NCI-H82 treated with DMSO at 0.1 percent for 48 hours (cell line): ENCODE results near the gene LIMS3.
"Not testable (repeated sequence)": the region's sequence is repeated elsewhere in the genome, so short reads cannot be mapped to it uniquely, and the experiment has no call there.

Source experiments
- DNase-seq: peaks from one replicate; lab custom pipeline; 2025; ENCODE audit not compliant: unreplicated experiment; lab: John Stamatoyannopoulos, UW

LIMS3 gene

GRCh38 chr2:109898462-109899336 is at the start of gene LIMS3:
Gene LIMS3 (plus strand): TSS chr2:109898688. CDS start chr2:109898729, 41 bp downstream.
- not testable (repeated sequence) for DNase-seq

- not testable (repeated sequence) for DNase-seq
These were observed 27.2 kb upstream of the LIMS3 start for GRCh38 chr2:109871129-109871751.

GRCh38 chr2:109876625-109877024 is 21.9 kb upstream of the LIMS3 start:
- DNase-seq: not testable (repeated sequence)

GRCh38 chr2:109882112-109882511 is 16.4 kb upstream of the LIMS3 start:
- not testable (repeated sequence) for DNase-seq

GRCh38 chr2:109888414-109888813 is 10.1 kb upstream of the LIMS3 start:
- DNase-seq: not testable (repeated sequence)

- DNase-seq: not testable (repeated sequence)
These were observed 8.6 kb upstream of the LIMS3 start for GRCh38 chr2:109889909-109890308.

GRCh38 chr2:109891024-109891423 is 7.5 kb upstream of the LIMS3 start:
- DNase-seq: not testable (repeated sequence)

- DNase-seq: not testable (repeated sequence)
These were observed 4.8 kb upstream of the LIMS3 start for GRCh38 chr2:109893736-109894135.

GRCh38 chr2:109894141-109894540 is 4.3 kb upstream of the LIMS3 start:
- DNase-seq: not testable (repeated sequence)

GRCh38 chr2:109895090-109895869 is 3.2 kb upstream of the LIMS3 start:
- not testable (repeated sequence) for DNase-seq

GRCh38 chr2:109896212-109896611 is 2.3 kb upstream of the LIMS3 start:
- DNase-seq: not testable (repeated sequence)

GRCh38 chr2:109897769-109898461 is 573 bp upstream of the LIMS3 start:
- DNase-seq: not testable (repeated sequence)

GRCh38 chr2:109905796-109906195 is 7.3 kb downstream of the LIMS3 start:
- not testable (repeated sequence) for DNase-seq

- not testable (repeated sequence) for DNase-seq
These were observed 10.1 kb downstream of the LIMS3 start for GRCh38 chr2:109908626-109909025.

- DNase-seq: not testable (repeated sequence)
These were observed 12.3 kb downstream of the LIMS3 start for GRCh38 chr2:109910789-109911188.

- not testable (repeated sequence) for DNase-seq
These were observed 15.4 kb downstream of the LIMS3 start for GRCh38 chr2:109913911-109914310.

GRCh38 chr2:109914552-109914951 is 16.1 kb downstream of the LIMS3 start:
- DNase-seq: not testable (repeated sequence)

- not testable (repeated sequence) for DNase-seq
These were observed 17.3 kb downstream of the LIMS3 start for GRCh38 chr2:109915830-109916229.

GRCh38 chr2:109920162-109920561 is 21.7 kb downstream of the LIMS3 start:
- DNase-seq: not testable (repeated sequence)

GRCh38 chr2:109921543-109922384 is 23.3 kb downstream of the LIMS3 start:
- DNase-seq: not testable (repeated sequence)
